ACC112 (cell line): Measurements from ENCODE around the gene MACROD2.

Source experiments
- H2AFZ ChIP-seq: fragments of 200-600 bp; sonication (generic); one replicate; pipeline ENCODE4 v1.6.0; 2017; ENCODE audit warnings: antibody characterized with exemption, low read length; ENCODE audit not compliant: unreplicated experiment
- H3K27ac ChIP-seq: fragments of 200-600 bp; sonication (generic); 2 replicates; pipeline ENCODE4 v1.5.1; 2014; ENCODE audit warnings: low read depth, mild to moderate bottlenecking, antibody characterized with exemption, low read length, moderate library complexity
- H3K27me3 ChIP-seq: fragments of 200-600 bp; sonication (generic); 2 replicates; pipeline ENCODE4 v1.6.1; 2014; ENCODE audit warnings: mild to moderate bottlenecking, antibody characterized with exemption, low read length, moderate library complexity, mixed read lengths; ENCODE audit not compliant: insufficient read depth
- H3K36me3 ChIP-seq: fragments of 200-600 bp; sonication (generic); 2 replicates; pipeline ENCODE4 v1.6.1; 2016; ENCODE audit warnings: mild to moderate bottlenecking, antibody characterized with exemption, low read length, moderate library complexity, mixed read lengths; ENCODE audit not compliant: insufficient read depth
- H3K4me1 ChIP-seq: fragments of 200-600 bp; sonication (generic); one replicate; pipeline ENCODE4 v1.6.1; 2016; ENCODE audit warnings: low read length, mixed read lengths; ENCODE audit not compliant: insufficient read depth, unreplicated experiment, control insufficient read depth
- H3K4me3 ChIP-seq: fragments of 200-600 bp; sonication (generic); 2 replicates; pipeline ENCODE4 v1.5.1; 2014; ENCODE audit warnings: mild to moderate bottlenecking, low read depth, low read length
- H3K79me2 ChIP-seq: fragments of 200-600 bp; sonication (generic); one replicate; pipeline ENCODE4 v1.6.0; 2016; ENCODE audit warnings: low read length; ENCODE audit not compliant: control insufficient read depth, unreplicated experiment, insufficient read depth

The MACROD2 gene

DNA sequence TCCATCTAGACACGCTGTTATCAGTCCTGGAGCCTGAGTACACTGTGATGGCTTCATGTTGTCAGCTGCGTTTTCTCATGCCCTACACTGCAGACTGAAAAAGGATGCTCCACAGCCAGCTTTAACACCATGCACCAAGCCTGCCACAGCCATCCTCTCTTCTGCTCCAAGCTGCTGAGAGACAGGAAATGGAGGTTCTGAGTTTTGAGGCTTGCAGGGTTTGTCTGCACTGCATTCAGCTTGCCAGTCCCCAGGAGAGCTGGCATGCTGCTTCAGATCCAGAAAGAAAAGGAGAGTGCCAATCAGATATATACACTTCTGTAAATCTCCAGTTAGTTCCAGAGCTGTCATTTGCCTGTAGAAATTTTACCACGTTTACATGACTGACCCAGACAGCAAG, 892.8 kb downstream of the MACROD2 start:
- no peaks in the 10 kb centered on the region for H3K79me2 ChIP-seq
- H2AFZ ChIP-seq: no peak overlapping the region
- no peaks in the 10 kb centered on the region for H3K27me3 ChIP-seq
- H3K4me3 ChIP-seq: no peak overlapping the region
- no peak overlapping the region for H3K27ac ChIP-seq
- no peaks in the 10 kb centered on the region for H3K4me1 ChIP-seq
- no peaks in the 10 kb centered on the region for H3K36me3 ChIP-seq

DNA sequence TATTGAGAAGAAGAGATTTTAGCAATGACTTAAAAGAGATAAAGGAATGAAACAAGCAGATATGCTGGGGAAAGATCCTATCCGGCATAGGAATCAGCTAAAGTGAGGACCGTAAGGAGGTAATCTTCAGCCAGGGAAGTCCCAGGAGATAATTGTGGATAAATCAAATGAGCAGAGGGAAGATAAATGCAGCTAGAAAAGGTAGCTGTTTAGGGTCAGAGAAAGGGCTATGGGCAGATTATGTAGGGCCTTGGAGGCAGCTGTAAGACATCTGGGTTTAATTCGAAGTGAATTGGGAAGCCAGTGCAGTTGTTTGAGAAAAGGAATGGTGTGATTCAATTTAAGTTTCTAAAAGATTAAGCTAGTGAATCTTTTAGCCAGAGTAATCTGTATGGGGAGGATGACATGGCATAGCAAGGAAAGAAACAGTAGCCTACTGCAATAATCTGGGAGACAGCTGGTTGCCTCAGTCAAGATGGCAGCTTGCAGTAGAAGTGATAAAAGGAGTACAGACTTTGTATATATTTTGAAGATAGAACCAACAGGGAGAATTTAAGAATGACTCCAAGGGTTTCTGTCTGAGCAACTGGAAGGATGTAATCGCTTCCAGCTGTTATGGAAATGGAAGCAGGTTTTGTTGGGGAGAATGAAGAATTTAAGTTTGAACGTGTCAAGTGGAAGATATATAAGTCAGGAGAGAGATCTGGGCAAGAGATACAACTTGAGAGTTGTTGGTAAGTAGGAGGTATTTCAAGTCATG, 894.4 kb downstream of the MACROD2 start:
- Histone ChIP-seq H3K4me1 (no peaks in the 10 kb centered on the region), H3K79me2 (no peaks in the 10 kb centered on the region), H3K27ac (no peak overlapping the region)

DNA sequence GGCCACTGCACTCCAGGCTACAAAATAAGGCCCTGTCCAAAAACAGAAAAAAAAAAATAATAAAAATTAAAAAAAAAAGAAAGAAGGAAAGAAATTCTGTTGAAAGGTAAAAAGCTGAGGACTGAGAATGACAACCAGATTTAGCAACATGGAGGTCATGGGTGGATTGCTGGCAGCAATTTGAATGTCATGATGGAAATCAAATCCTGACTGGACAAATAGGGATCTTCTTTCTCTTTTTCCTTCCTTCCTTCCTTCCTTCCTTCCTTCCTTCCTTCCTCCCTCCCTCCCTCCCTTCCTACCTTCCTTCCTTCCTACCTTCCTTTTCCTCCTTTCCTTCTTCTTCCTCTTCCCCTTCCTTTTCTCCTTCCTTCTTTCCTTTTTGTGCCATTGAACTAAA, 895.4 kb downstream of the MACROD2 start:
- no peaks in the 10 kb centered on the region for H3K79me2 ChIP-seq
- no peak overlapping the region for H2AFZ ChIP-seq
- no peak overlapping the region for H3K4me3 ChIP-seq
- no peaks in the 10 kb centered on the region for H3K36me3 ChIP-seq
- no peaks in the 10 kb centered on the region for H3K4me1 ChIP-seq
- H3K27ac ChIP-seq: no peak overlapping the region
- H3K27me3 ChIP-seq: no peaks in the 10 kb centered on the region

More for the DNA sequence above, 894.4 kb downstream of the MACROD2 start:
- Histone ChIP-seq H3K4me3 (no peak overlapping the region), H2AFZ (no peak overlapping the region), H3K36me3 (no peaks in the 10 kb centered on the region), H3K27me3 (no peaks in the 10 kb centered on the region)

DNA sequence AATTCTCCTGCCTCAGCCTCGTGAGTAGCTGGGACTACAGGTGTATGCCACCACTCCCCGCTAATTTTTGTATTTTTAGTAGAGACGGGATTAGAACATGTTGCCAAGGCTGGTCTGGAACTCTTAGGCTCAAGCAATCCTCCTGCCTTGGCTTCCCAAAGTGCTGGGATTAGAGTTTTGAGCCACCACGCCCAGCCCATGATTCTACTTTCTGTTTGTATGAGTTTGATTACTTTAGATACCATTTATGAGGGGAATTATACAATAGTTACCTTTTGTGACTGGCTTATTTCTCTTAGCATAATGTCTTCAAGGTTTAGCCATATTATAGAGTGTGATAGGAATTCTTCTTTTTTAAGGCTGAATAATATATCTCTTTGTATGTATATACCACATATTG, 897.5 kb downstream of the MACROD2 start:
- Histone ChIP-seq H3K4me1 (no peaks in the 10 kb centered on the region), H3K79me2 (no peaks in the 10 kb centered on the region), H3K36me3 (no peaks in the 10 kb centered on the region), H2AFZ (no peak overlapping the region), H3K27ac (no peak overlapping the region), H3K27me3 (no peaks in the 10 kb centered on the region), H3K4me3 (no peak overlapping the region)

DNA sequence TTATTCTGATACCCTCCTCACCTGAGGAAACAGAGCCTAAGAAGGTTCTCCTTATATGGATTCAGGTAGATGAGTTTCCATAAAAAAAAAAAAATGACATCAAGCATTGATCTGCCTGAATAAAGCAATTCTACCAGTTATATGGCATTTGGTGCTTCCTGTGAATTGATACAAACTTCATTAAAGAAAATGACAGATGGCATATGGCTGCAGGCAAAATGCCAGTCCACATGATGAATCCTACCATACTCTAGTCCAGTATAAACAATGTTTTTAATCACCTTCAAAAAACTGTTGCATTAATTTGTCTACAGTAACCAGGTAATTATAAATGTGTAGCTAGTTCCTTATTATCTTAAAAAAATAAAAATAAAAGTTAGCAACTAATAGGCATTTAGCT, 901.3 kb downstream of the MACROD2 start:
- no peak overlapping the region for H3K4me3 ChIP-seq
- no peaks in the 10 kb centered on the region for H3K79me2 ChIP-seq
- no peaks in the 10 kb centered on the region for H3K4me1 ChIP-seq
- H3K36me3 ChIP-seq: no peaks in the 10 kb centered on the region
- H3K27me3 ChIP-seq: no peaks in the 10 kb centered on the region
- no peak overlapping the region for H2AFZ ChIP-seq
- H3K27ac ChIP-seq: no peak overlapping the region

DNA sequence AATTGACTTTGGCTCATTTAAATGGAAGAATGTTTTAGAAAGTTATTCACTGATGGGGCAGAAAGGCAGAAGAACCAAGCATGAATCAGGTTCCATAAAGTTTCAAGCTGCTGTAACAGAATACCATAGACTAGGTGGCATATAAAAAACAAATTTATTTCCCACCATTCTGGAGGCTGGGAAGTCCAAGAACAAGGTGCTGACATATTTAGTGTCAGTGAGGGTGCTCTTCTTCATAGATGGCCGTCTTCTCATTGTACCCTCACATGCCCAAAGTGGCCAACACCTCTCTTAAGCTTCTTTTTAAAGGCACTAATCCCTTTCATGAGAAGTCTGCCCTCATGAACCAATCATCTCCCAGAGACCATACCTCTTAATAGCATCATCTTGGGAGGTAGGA, 902.3 kb downstream of the MACROD2 start:
- Histone ChIP-seq H3K79me2 (no peaks in the 10 kb centered on the region), H3K27ac (no peak overlapping the region), H3K36me3 (no peaks in the 10 kb centered on the region), H2AFZ (no peak overlapping the region), H3K4me3 (no peak overlapping the region), H3K4me1 (no peaks in the 10 kb centered on the region), H3K27me3 (no peaks in the 10 kb centered on the region)

DNA sequence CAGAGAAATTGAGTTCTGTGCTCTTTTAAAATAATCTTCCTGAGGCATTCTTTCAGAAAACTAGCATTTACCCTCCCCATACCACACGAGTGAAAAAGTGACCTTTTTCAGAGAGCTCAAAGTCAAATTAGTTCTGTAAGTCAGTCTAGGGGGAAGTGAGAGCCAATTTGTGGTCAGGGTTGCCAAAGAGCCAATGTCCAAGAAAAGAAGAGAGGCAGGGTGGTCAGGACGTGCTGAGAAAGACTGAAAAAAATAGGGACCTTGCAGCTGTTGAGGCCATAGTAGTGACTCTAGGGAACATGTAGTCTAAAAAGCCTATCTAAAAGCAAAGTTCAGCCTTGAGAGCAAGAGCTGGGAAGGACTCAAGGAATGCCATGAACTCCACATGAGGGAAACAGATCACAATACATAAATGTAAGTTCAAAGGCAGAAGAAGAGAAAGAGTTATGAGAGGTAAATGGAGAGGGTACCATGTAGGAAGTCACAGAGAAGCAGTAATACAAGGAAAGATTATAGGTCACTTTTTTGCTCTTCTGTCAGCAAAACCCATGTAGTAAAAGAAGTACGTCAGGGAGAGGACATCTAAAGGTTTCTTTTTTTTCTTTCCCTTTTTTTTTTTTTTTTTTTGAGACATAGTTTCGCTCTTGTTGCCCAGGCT, 907.2 kb downstream of the MACROD2 start:
- H3K27ac ChIP-seq: no peak overlapping the region
- no peak overlapping the region for H2AFZ ChIP-seq
- no peaks in the 10 kb centered on the region for H3K36me3 ChIP-seq
- H3K4me1 ChIP-seq: no peaks in the 10 kb centered on the region
- H3K27me3 ChIP-seq: no peaks in the 10 kb centered on the region
- H3K79me2 ChIP-seq: no peaks in the 10 kb centered on the region
- H3K4me3 ChIP-seq: no peak overlapping the region

DNA sequence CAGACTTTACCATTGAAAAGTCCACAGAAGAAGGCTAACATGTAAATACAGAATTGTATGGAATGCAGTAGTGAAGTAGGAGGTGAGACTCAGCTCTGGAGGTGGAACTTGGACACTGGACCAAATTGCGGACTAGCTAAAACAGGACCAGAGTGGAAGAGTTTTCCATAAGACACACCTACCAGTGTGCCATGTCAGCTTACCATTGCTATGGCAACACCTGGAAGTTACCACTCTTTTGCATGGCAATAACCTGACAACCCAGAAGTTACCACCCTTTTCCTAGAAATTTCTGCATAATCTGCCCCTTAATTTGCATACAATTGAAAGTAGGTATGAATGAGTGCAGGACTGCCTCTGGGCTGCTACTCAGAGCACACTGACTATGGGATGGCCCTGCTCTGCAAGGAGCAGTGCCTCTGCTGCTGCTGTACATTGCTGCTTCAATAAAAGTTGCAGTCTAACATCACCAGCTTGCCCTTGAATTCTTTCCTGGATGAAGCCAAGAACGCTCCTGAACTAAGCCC, 911.7 kb downstream of the MACROD2 start:
- no peaks in the 10 kb centered on the region for H3K4me1 ChIP-seq
- H3K36me3 ChIP-seq: no peaks in the 10 kb centered on the region
- no peak overlapping the region for H3K27ac ChIP-seq
- no peak overlapping the region for H3K4me3 ChIP-seq
- H3K79me2 ChIP-seq: no peaks in the 10 kb centered on the region
- H2AFZ ChIP-seq: no peak overlapping the region
- no peaks in the 10 kb centered on the region; the same call in 1 of the 2 replicates for H3K27me3 ChIP-seq

DNA sequence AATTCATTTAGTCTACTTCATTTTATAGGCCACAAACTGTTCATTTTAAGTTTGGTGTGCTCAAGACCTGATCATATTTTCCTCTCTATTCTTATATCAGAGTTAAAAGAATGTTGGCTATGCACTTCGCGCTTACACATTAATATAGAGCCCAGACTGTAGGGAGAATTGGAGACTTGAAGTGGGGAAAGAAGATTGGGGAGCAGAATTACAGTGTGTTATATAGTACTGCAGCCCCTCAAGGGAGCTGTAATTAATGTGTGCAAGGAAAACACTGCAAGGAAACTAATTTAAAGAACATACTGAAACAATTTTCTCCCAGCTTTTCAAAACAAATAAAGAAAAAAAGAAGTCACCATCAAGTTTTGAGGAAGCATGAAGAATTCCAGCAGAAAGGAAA, 914.8 kb downstream of the MACROD2 start:
- Histone ChIP-seq H3K27me3 (peaks cover 3% of the 10 kb centered on the region; the same call in 1 of the 2 replicates), H3K79me2 (no peaks in the 10 kb centered on the region), H3K27ac (no peak overlapping the region), H3K4me1 (no peaks in the 10 kb centered on the region), H3K36me3 (no peaks in the 10 kb centered on the region), H3K4me3 (no peak overlapping the region), H2AFZ (no peak overlapping the region)

DNA sequence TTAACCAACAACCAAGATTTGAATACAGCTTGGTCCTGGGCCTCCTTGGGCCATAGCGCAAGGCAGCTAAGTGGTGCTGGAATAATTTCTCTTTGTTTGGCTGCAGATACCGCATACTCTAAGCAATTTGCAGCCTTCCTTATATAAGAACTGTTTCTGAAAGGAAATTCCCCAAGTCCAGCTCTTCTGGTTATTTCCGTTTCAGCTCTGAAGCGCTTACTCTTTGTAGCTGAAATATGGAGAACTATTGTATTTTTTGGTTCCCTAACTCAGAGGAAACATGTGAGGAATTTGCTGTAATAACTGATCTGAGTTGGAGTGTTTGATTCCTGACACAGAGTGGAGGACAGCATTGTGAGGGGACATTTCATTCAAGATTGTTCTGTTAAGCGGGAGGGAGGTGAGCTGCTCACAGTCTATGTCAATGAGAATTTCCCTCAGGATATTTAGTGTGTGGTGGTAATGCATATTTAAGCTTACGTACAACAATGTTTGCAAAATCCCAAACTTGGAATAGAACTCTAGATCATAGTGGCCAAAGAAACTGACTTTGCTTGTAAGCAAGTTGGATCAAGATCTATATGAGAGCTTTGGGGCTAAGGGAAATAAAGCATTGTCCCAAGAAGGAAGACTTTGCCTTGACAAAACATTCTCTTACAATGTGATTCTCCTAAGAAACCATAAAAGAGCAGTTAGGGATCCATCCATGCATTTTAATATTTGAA, 918.7 kb downstream of the MACROD2 start:
- Histone ChIP-seq H3K27me3 (peaks cover 7% of the 10 kb centered on the region; the same call in 1 of the 2 replicates), H3K79me2 (no peaks in the 10 kb centered on the region), H3K27ac (no peak overlapping the region), H3K4me1 (no peaks in the 10 kb centered on the region), H3K4me3 (no peak overlapping the region), H3K36me3 (no peaks in the 10 kb centered on the region), H2AFZ (no peak overlapping the region)
